Activated CD8-positive, alpha-beta T cell treated with anti-CD3 and anti-CD28 coated beads, Interleukin-2, amount 10 ng/mL, durations not matched to agents 7 days and 5 days (primary cell): ENCODE measurements around the gene PABPC1L. TPM values are rescaled to one million over a fixed set of nuclear protein-coding genes. Genes with fewer than 3 reads are reported as not detected.

Experiments
- ATAC-seq: fragments of 150-1000 bp; cut with Tn5 transposase; one replicate; pipeline ENCODE4 v1.10.0; 2021; ENCODE audit warnings: moderate library complexity
- CTCF ChIA-PET: fragments of 350-600 bp; sonication (Branson Sonifier 250); formaldehyde crosslinking; loops from one replicate; lab custom pipeline; 2021; ENCODE audit warnings: antibody characterized with exemption; lab: Charles Lee
- POLR2A ChIA-PET: fragments of 350-600 bp; sonication (Branson Sonifier 250); formaldehyde crosslinking; loops from one replicate; lab custom pipeline; 2021; ENCODE audit warnings: antibody characterized with exemption; lab: Charles Lee
- DNase-seq: peaks from one replicate; pipeline ENCODE4 v3.0.0-alpha.2; 2020
- H3K27ac Mint-ChIP-seq: one replicate; pipeline ENCODE4 v1.8.0; 2021; ENCODE audit warnings: mild to moderate bottlenecking, mixed read lengths
- H3K27me3 Mint-ChIP-seq: one replicate; pipeline ENCODE4 v1.8.0; 2021; ENCODE audit warnings: low read depth, mixed read lengths
- H3K36me3 Mint-ChIP-seq: one replicate; pipeline ENCODE4 v1.8.0; 2021; ENCODE audit warnings: low read depth, mixed read lengths
- H3K4me1 Mint-ChIP-seq: one replicate; pipeline ENCODE4 v1.8.0; 2021; ENCODE audit warnings: low read depth, mixed read lengths
- H3K4me3 Mint-ChIP-seq: one replicate; pipeline ENCODE4 v1.8.0; 2021; ENCODE audit warnings: mild to moderate bottlenecking, mixed read lengths
- H3K9me3 Mint-ChIP-seq: one replicate; pipeline ENCODE4 v1.8.0; 2022; ENCODE audit warnings: mixed read lengths; ENCODE audit not compliant: insufficient read depth
- total RNA-seq, 2 experiments: library from RNA; stranded (reverse); gene quantifications; one replicate each; pipeline ENCODE4 v1.2.3, GENCODE V29; 2021

Gene PABPC1L
- total RNA-seq, 2 experiments from 2014 or later, result 90.0 to 103 TPM

DNA sequence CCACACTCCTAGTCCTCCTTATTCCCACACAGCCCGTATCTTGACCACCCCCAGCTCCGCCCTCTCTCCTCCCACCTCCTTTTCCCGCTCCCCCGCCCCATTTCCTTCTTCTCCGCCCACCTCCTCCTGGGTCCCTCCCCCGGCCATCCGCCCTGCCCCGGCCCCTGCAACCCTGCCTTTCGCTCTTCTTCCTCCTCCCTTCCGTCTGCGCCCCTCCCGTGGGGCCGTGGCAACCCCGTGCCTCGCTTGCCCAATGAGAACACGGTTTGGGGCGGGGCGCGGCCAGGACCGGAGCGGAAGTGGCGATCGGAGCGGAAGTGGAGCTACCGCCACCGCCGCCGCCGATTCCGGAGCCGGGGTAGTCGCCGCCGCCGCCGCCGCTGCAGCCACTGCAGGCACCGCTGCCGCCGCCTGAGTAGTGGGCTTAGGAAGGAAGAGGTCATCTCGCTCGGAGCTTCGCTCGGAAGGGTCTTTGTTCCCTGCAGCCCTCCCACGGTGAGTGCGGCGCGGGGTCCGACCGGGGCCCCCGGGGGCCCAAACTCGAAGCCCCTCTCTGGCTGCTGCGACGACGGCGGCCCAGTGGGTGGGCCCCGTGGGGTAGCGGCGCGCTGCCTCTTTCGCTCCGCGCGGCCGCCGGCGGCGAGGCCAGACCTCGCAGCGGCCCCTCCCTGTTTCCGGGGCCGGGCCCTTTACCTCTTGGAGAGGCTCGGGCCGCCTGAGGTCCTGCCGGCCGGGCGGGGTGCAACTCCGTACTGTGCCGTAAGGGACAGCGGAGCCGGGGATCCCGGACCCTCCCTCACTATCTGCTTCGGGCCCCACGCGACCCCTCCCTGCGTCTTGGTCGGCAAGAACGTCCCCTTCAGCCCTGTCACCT lies 24.2 kb upstream of the PABPC1L start, which contains the start of gene YWHAB:
Gene YWHAB, plus strand, starts transcription at position 314 of the 874 bp plus-strand sequence. CDS start 15,829 bp downstream, outside the sequence.
- Mint-ChIP-seq H3K4me3 (peak within 1 kb of the TSS; percentile 97), H3K36me3 (peaks cover 38% of the 10 kb centered on the region), H3K9me3 (no peaks in the 10 kb centered on the region), H3K27me3 (no peaks in the 10 kb centered on the region), H3K27ac (peak within 1 kb of the TSS; percentile 94), H3K4me1 (peaks cover 50% of the 10 kb centered on the region)
- ATAC-seq, result peak; percentile 96
- CTCF ChIA-PET, result interaction anchor here (0.7 kb wide), 1 partner anchor 19 kb away, joined by 3 read pairs; no protein-coding TSS in a partner anchor
- DNase-seq, result peak; percentile 98
- POLR2A ChIA-PET, result interaction anchor here (0.9 to 1.5 kb wide), 10 partner anchors 11 to 364 kb away, joined by 3 to 7 read pairs (median 3); partner anchors contain the start of genes PABPC1L, SERINC3 and TOMM34

DNA sequence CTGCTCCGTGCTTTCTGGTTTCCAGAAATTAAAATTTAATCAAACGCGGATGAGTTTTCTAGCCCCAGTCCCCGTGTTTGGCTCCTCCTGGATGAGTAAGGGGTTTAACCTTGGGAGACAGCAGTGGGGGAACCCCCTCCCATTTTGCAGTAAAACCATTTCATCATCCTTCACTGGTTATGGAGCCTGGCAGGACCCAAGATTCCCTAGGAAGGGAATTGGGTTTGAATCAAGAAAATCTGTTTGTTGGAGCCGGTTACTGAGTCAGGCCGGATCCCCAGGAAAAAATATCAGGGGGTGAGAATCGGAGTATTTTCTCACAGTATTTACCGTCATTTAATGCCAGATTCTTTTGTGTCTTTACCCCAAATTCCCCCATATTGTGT lies 23.6 kb upstream of the PABPC1L start:
- peak overlapping the region; percentile 94 for H3K27ac Mint-ChIP-seq
- POLR2A ChIA-PET, result interaction anchor here (1.1 to 1.5 kb wide), 3 partner anchors 29 to 365 kb away, joined by 3 to 7 read pairs (median 5); partner anchors contain the start of gene SERINC3

DNA sequence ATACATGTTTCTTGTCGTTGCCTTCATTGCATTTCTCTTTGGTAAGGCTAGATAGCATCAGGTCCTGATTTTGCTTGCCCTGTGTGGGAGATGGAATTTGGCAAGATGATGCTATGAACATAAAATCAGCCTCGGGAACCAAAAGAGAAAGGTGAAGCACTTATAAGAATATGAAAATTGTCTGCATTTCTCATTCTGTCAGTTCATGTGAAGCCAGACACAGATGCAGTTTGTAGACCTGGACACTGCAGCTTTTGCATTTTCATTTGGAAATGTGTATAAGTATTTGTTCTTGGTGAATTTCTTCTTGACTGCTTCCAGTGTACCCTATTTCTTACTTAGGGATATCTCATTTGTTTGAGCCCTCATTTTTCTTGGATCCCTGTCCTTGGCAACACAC lies 23.0 kb upstream of the PABPC1L start:
- H3K27ac Mint-ChIP-seq, result peak overlapping the region; percentile 94
- ChIA-PET POLR2A (no interaction called here), CTCF (interaction anchor here (0.6 kb wide), 1 partner anchor 466 kb away, joined by 4 read pairs; no protein-coding TSS in a partner anchor)
- H3K9me3 Mint-ChIP-seq, result no peaks in the 10 kb centered on the region
- H3K4me3 Mint-ChIP-seq, result peak overlapping the region; percentile 97
- H3K27me3 Mint-ChIP-seq, result no peaks in the 10 kb centered on the region
- peaks cover 59% of the 10 kb centered on the region for H3K4me1 Mint-ChIP-seq
- no peak for ATAC-seq
- peaks cover 44% of the 10 kb centered on the region for H3K36me3 Mint-ChIP-seq
- no peak for DNase-seq

More for the DNA sequence above, 23.6 kb upstream of the PABPC1L start:
- H3K9me3 Mint-ChIP-seq, result no peaks in the 10 kb centered on the region
- peak overlapping the region; percentile 97 for H3K4me3 Mint-ChIP-seq
- DNase-seq (no peak), ATAC-seq (no peak)
- peaks cover 39% of the 10 kb centered on the region for H3K36me3 Mint-ChIP-seq
- H3K27me3 Mint-ChIP-seq, result no peaks in the 10 kb centered on the region
- CTCF ChIA-PET, result interaction anchor here (0.6 kb wide), 1 partner anchor 467 kb away, joined by 4 read pairs; no protein-coding TSS in a partner anchor
- peaks cover 53% of the 10 kb centered on the region for H3K4me1 Mint-ChIP-seq

DNA sequence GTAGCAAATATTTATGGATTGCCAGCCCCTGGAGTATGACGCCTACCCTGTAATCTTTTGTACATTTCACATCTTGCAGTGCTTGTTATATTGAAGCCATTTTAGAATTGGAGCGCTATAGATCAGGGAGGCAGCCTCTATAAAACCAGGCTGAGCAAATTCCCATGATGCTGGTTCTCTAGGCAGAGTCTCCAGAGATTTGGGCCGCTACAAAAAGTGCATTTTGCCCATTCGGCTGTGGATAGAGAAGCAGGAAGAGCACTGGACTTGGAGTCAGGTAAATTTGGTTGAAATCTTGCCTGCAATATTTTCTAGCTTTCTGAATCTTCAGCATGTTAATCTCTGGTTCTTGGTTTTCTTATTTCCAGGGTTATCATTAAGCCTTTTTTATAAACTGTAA lies 22.4 kb upstream of the PABPC1L start:
- Mint-ChIP-seq H3K36me3 (peaks cover 51% of the 10 kb centered on the region), H3K9me3 (no peaks in the 10 kb centered on the region), H3K4me1 (peaks cover 65% of the 10 kb centered on the region), H3K4me3 (peak overlapping the region; percentile 97), H3K27me3 (no peaks in the 10 kb centered on the region), H3K27ac (peak overlapping the region; percentile 94)
- CTCF ChIA-PET, result interaction anchor here (0.9 to 2.8 kb wide), 9 partner anchors 9 to 209 kb away, joined by 3 to 8 read pairs (median 5); partner anchors contain the start of gene TOMM34
- no peak for ATAC-seq
- no peak for DNase-seq
- POLR2A ChIA-PET, result interaction anchor here (1.0 to 1.6 kb wide), 3 partner anchors 22 to 72 kb away, joined by 3 to 7 read pairs (median 5); partner anchors contain the start of genes PABPC1L and TOMM34

DNA sequence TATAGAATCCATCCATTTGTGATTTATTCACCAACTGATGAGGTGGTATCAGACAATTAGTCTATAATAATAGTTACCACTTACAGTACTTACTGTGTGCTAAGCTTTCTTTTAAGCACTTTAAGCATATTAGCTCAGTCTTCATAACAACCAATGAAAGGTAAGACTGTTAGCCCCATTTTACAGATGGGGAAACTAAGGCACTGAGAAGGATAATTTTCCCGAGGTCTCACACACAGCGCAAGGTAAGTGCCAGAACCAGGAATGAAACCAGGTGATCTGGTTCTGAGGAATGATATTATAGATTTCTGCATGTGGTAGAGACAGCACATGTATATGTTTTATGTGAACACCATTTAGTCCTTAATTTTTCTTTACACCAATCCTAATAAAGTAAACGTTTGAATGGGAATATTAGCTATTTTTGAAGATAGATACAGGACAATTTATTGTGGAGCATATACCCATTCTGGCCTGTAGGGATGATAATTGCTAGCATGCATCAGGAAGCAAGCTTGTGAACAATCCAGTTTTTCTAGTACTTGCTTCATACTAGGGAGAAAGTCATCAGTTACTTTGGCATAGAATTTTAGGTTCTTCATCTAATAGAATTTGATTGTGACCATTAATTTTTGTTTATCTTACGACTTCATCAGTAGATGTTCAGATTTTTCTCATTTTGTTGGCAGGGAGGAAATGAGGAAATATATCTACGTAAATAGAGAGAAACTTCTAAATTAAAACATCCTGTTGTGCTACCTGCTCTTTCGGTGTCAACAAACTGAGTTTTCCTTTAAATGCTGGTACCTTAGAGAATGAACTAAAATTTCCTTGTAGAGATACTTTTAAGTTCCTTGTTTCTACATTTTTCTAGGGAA lies 21.4 kb upstream of the PABPC1L start:
- Mint-ChIP-seq H3K9me3 (no peaks in the 10 kb centered on the region), H3K27me3 (no peaks in the 10 kb centered on the region), H3K36me3 (peaks cover 55% of the 10 kb centered on the region), H3K4me3 (peak overlapping the region; percentile 97), H3K27ac (peak overlapping the region; percentile 22), H3K4me1 (peaks cover 66% of the 10 kb centered on the region)
- ATAC-seq, result no peak
- CTCF ChIA-PET, result interaction anchor here (0.7 to 2.8 kb wide), 20 partner anchors 8 to 243 kb away, joined by 3 to 8 read pairs (median 4); partner anchors contain the start of genes PABPC1L and TOMM34
- POLR2A ChIA-PET, result interaction anchor here (0.7 to 1.6 kb wide), 4 partner anchors 21 to 209 kb away, joined by 3 to 7 read pairs (median 4); partner anchors contain the start of genes PABPC1L and TOMM34
- DNase-seq, result no peak

DNA sequence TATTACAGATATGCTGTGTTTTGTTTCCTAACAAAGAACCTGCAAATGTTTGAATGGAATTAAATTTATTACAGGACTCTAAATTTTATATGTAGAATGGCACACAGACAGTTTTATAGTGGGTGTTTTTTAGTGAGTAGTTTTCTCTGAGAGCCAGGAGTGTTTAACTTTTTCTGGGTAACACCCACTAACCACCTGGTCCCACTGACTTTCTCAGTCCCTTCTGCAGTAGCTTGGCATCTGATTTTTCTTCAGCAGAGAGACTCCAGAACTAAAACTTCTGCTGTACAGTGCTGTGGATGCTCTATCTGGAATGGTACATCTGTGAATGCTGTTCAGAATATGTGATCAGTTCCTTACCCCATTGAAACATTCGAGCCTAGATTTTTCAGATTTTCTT lies 18.0 kb upstream of the PABPC1L start:
- Mint-ChIP-seq H3K4me1 (peaks cover 74% of the 10 kb centered on the region), H3K4me3 (no peak overlapping the region), H3K27me3 (no peaks in the 10 kb centered on the region), H3K27ac (no peak overlapping the region), H3K36me3 (peaks cover 66% of the 10 kb centered on the region), H3K9me3 (no peaks in the 10 kb centered on the region)
- DNase-seq (no peak), ATAC-seq (no peak)
- ChIA-PET CTCF (interaction anchor here (1.8 kb wide), 1 partner anchor 18 kb away, joined by 6 read pairs; the partner anchor contains the start of gene PABPC1L), POLR2A (interaction anchor here (0.8 to 1.5 kb wide), 3 partner anchors 11 to 75 kb away, joined by 3 to 6 read pairs (median 6); partner anchors contain the start of genes PABPC1L and STK4)

DNA sequence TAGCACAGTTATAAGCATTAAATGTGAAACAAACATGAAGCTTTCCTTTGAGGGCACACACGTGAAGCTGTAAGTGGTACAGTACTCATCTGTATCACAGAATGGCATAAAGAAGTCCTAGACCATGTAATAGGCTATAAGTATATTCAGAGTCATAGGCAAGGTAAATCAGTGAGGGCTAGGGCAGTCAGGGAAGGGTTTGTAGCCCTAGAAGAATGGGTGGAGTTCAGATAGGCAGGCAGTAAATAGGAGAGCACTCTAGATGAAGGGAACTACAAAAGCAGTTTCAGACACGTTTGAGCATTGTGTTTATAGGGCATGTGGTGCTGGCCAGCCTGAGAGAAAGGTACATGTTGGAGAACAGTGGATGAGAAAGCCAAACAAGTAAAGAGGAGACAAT lies 14.9 kb upstream of the PABPC1L start:
- H3K27me3 Mint-ChIP-seq, result no peaks in the 10 kb centered on the region
- ChIA-PET POLR2A (no interaction called here), CTCF (no interaction called here)
- peaks cover 58% of the 10 kb centered on the region for H3K36me3 Mint-ChIP-seq
- no peaks in the 10 kb centered on the region for H3K9me3 Mint-ChIP-seq
- DNase-seq (no peak), ATAC-seq (no peak)
- H3K27ac Mint-ChIP-seq, result no peak overlapping the region
- H3K4me1 Mint-ChIP-seq, result peaks cover 67% of the 10 kb centered on the region
- no peak overlapping the region for H3K4me3 Mint-ChIP-seq

DNA sequence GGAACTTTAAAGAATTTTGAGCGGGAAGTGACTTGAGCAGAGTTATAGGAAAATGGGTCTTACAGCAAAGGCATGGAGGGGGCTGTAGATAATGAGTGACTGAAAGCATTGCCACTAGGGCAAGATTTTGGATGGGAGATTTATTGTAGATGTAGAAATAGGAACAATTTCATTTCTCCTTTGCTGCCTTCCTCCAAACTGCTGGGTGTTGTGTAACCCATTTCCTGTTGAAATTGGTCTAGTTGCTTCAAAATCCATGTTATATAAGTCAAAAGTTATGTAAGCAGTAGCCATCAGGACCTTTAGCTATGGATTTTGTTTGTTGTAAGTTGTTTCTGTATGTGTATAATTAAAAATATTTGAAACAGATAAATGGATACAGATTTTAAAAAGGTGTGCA lies 13.3 kb upstream of the PABPC1L start:
- Mint-ChIP-seq H3K27me3 (no peaks in the 10 kb centered on the region), H3K4me1 (peaks cover 73% of the 10 kb centered on the region), H3K9me3 (no peaks in the 10 kb centered on the region), H3K4me3 (no peak overlapping the region), H3K27ac (peak overlapping the region; percentile 58), H3K36me3 (peaks cover 63% of the 10 kb centered on the region)
- no peak for DNase-seq
- no peak for ATAC-seq
- ChIA-PET POLR2A (interaction anchor here (1.8 kb wide), 1 partner anchor 11 kb away, joined by 5 read pairs; the partner anchor contains the start of gene YWHAB), CTCF (interaction anchor here (1.0 kb wide), 1 partner anchor 9 kb away, joined by 4 read pairs; no protein-coding TSS in a partner anchor)

DNA sequence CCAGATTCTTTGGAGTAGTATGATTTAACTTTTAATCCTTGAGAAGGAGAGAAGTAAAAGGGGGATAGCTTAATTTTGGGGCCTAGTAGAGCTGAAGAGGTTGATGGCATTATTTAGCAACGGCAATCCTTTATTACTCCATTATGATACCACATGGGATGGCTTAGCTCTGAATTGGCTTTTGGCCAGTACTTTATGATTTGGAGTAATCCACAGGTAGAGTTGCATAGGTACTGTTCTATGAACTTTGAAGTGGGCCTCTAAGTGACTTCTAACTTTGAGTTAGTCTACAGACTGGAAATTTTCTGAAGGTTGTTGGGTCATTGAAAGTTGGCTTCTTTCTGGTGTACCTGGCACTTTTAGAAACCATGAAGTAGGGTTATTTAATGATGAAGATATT lies 12.7 kb upstream of the PABPC1L start:
- H3K27me3 Mint-ChIP-seq, result no peaks in the 10 kb centered on the region
- no peak for DNase-seq
- POLR2A ChIA-PET, result interaction anchor here (1.8 kb wide), 1 partner anchor 12 kb away, joined by 5 read pairs; the partner anchor contains the start of gene YWHAB
- no peak overlapping the region for H3K4me3 Mint-ChIP-seq
- CTCF ChIA-PET, result interaction anchor here (1.0 kb wide), 1 partner anchor 9 kb away, joined by 4 read pairs; no protein-coding TSS in a partner anchor
- no peak overlapping the region for H3K27ac Mint-ChIP-seq
- no peaks in the 10 kb centered on the region for H3K9me3 Mint-ChIP-seq
- peaks cover 67% of the 10 kb centered on the region for H3K4me1 Mint-ChIP-seq
- peaks cover 62% of the 10 kb centered on the region for H3K36me3 Mint-ChIP-seq
- ATAC-seq, result no peak

DNA sequence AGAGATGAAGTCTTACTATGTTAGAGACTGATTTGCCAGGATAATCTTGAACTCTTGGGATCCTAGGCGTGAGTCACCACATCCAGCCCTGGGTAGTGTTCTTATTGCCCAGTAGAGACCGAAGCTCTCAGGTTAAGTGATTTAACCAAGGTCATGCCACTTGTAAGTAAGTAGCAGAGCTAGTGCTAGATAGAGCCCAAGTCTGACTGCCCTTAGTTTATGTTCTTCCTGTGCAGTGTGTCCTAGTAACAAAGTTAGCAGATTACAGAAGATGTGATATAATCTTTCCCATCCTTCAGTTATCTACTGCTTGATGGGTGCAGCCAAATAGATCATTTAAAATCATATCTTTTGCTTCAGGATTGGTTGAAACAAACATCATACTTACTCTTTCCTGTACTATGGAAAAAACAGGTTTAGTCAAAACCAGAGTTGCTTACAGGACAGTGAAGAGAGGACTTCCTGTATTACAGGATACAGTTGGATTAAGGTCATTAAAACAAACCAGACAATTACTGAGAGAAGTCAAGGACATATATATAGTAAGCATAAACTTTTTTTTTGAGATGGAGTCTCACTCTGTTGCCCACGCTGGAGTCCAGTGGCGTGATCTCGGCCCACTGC lies 9.5 kb upstream of the PABPC1L start:
- H3K4me1 Mint-ChIP-seq, result peaks cover 51% of the 10 kb centered on the region
- ChIA-PET CTCF (interaction anchor here (0.6 to 1.3 kb wide), 2 partner anchors 144 to 216 kb away, joined by 3 read pairs; no protein-coding TSS in a partner anchor), POLR2A (interaction anchor here (0.7 to 1.0 kb wide), 2 partner anchors 8 to 10 kb away, joined by 3 to 4 read pairs; no protein-coding TSS in a partner anchor)
- DNase-seq, result no peak
- H3K36me3 Mint-ChIP-seq, result peaks cover 71% of the 10 kb centered on the region
- peak; percentile 77 for ATAC-seq
- peak overlapping the region; percentile 83 for H3K27ac Mint-ChIP-seq
- H3K9me3 Mint-ChIP-seq, result no peaks in the 10 kb centered on the region
- H3K27me3 Mint-ChIP-seq, result no peaks in the 10 kb centered on the region
- no peak overlapping the region for H3K4me3 Mint-ChIP-seq
